MM.1S (cell line): Measurements from ENCODE around the gene RUBCN.
"Not testable (repeated sequence)": the region's sequence is repeated elsewhere in the genome, so short reads cannot be mapped to it uniquely, and the experiment has no call there.

ENCODE experiments used
- DNase-seq: peaks from one replicate; pipeline ENCODE4 v3.0.0-alpha.2; 2015
- H2AFZ ChIP-seq: fragments of 300-600 bp; sonication (generic); 2 replicates; pipeline ENCODE4 v1.6.0; 2016; ENCODE audit warnings: antibody characterized with exemption, low read length
- H3F3A ChIP-seq: fragments of 300-600 bp; sonication (generic); 2 replicates; pipeline ENCODE4 v1.6.1; 2016; ENCODE audit warnings: mild to moderate bottlenecking, antibody characterized with exemption, low read length, moderate library complexity, mixed read lengths; ENCODE audit not compliant: insufficient read depth
- H3K27ac ChIP-seq: fragments of 300-600 bp; sonication (generic); 2 replicates; pipeline ENCODE4 v1.5.1; 2016; ENCODE audit warnings: mild to moderate bottlenecking, low read length
- H3K27me3 ChIP-seq: fragments of 300-600 bp; sonication (generic); replicated peaks from 2 replicates; pipeline ENCODE4 v1.6.0; 2016; ENCODE audit warnings: low read length; ENCODE audit not compliant: insufficient read depth
- H3K36me3 ChIP-seq: fragments of 300-600 bp; sonication (generic); replicated peaks from 2 replicates; pipeline ENCODE4 v1.6.1; 2016; ENCODE audit warnings: mild to moderate bottlenecking, low read length, mixed read lengths; ENCODE audit not compliant: insufficient read depth
- H3K4me1 ChIP-seq: fragments of 300-600 bp; sonication (generic); 2 replicates; pipeline ENCODE4 v1.6.1; 2016; ENCODE audit warnings: low read length, mixed read lengths
- H3K4me2 ChIP-seq: fragments of 300-600 bp; sonication (generic); 2 replicates; pipeline ENCODE4 v1.6.0; 2016; ENCODE audit warnings: low read depth, low read length
- H3K4me3 ChIP-seq: fragments of 300-600 bp; sonication (generic); 2 replicates; pipeline ENCODE4 v1.5.1; 2016; ENCODE audit warnings: low read length, mixed read lengths
- H3K79me2 ChIP-seq: fragments of 300-600 bp; sonication (generic); 2 replicates; pipeline ENCODE4 v1.6.1; 2016; ENCODE audit warnings: mixed run types, low read length, mixed read lengths
- H3K9ac ChIP-seq: fragments of 300-600 bp; sonication (generic); 2 replicates; pipeline ENCODE4 v1.6.1; 2016; ENCODE audit warnings: low read length, mixed read lengths
- H3K9me2 ChIP-seq: fragments of 300-600 bp; sonication (generic); replicated peaks from 2 replicates; pipeline ENCODE4 v1.6.1; 2016; ENCODE audit warnings: mild to moderate bottlenecking, low read length, mixed read lengths; ENCODE audit not compliant: insufficient read depth
- H3K9me3 ChIP-seq: fragments of 300-600 bp; sonication (generic); replicated peaks from 2 replicates; pipeline ENCODE4 v1.6.1; 2016; ENCODE audit warnings: mild to moderate bottlenecking, low read length, mixed read lengths; ENCODE audit not compliant: insufficient read depth
- H4K20me1 ChIP-seq: fragments of 300-600 bp; sonication (generic); 2 replicates; pipeline ENCODE4 v1.6.1; 2016; ENCODE audit warnings: mild to moderate bottlenecking, low read length, moderate library complexity, mixed read lengths; ENCODE audit not compliant: insufficient read depth
- CTCF ChIP-seq: fragments of 300-600 bp; sonication (generic); IDR thresholded peaks from 2 replicates; pipeline ENCODE4 v1.5.1; 2016; ENCODE audit warnings: antibody characterized with exemption, low read length, mixed read lengths

Gene RUBCN

DNA sequence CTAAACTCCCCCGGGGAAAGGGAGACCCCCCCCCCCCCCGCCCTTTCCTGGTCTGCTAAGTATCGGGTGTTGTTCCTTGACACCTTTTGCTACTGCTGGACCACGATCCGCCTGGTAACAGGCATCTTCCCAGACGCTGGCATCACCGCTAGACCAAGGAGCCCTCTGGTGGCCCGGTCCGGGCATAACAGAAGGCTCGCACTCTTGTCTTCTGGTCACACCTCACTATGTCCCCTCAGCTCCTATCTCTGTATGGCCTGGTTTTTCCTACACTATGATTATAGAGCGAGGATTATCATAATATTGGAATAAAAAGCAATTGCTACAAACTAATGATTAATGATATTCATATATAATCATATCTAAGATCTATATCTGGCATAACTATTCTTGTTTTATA lies 104.7 kb downstream of the RUBCN start:
- not testable (repeated sequence) for H3F3A ChIP-seq, DNase-seq, H3K4me1 ChIP-seq, H3K4me2 ChIP-seq, H3K27me3 ChIP-seq, H3K4me3 ChIP-seq, H3K79me2 ChIP-seq, H3K36me3 ChIP-seq, H3K9ac ChIP-seq, H2AFZ ChIP-seq, H3K27ac ChIP-seq, H4K20me1 ChIP-seq, H3K9me2 ChIP-seq, H3K9me3 ChIP-seq
- TF ChIP-seq CTCF = peak; percentile 25

- H3K9me3 ChIP-seq, H2AFZ ChIP-seq, H3K9me2 ChIP-seq, H4K20me1 ChIP-seq, DNase-seq, H3K9ac ChIP-seq, H3K27ac ChIP-seq, H3K27me3 ChIP-seq, H3K36me3 ChIP-seq, H3K4me1 ChIP-seq, H3K4me2 ChIP-seq, H3K79me2 ChIP-seq, H3K4me3 ChIP-seq, H3F3A ChIP-seq: not testable (repeated sequence)
Observed at GRCh38 chr3:197630766-197631165, 105.9 kb downstream of the RUBCN start.

DNA sequence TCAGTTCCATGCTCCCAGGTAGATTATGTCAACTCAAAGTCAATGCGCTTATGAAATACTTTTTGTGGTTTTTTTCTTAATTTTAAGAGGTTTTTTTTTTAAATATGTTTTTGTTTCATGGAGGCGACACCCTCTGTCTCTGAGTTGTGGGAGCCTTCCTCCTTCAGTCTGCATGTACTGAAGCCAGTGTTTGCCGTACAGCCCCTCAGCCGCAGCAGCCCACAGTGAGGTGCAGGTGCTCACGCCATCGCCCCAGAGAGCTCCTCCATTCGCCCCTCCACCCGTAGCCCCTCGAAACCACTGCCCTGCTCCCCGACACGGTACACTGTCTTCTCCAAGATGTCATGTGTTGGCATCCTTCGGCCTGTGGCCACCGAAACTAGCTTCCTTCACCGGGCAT lies 107.4 kb downstream of the RUBCN start:
- not testable (repeated sequence) for H3K9me2 ChIP-seq, DNase-seq, H3K4me3 ChIP-seq, H3K4me1 ChIP-seq, H3F3A ChIP-seq, H2AFZ ChIP-seq, H3K9me3 ChIP-seq, H3K4me2 ChIP-seq, H3K36me3 ChIP-seq, H4K20me1 ChIP-seq, H3K27me3 ChIP-seq, H3K9ac ChIP-seq, H3K27ac ChIP-seq
- H3K79me2 ChIP-seq = peaks cover 15% of the 10 kb centered on the region

DNA sequence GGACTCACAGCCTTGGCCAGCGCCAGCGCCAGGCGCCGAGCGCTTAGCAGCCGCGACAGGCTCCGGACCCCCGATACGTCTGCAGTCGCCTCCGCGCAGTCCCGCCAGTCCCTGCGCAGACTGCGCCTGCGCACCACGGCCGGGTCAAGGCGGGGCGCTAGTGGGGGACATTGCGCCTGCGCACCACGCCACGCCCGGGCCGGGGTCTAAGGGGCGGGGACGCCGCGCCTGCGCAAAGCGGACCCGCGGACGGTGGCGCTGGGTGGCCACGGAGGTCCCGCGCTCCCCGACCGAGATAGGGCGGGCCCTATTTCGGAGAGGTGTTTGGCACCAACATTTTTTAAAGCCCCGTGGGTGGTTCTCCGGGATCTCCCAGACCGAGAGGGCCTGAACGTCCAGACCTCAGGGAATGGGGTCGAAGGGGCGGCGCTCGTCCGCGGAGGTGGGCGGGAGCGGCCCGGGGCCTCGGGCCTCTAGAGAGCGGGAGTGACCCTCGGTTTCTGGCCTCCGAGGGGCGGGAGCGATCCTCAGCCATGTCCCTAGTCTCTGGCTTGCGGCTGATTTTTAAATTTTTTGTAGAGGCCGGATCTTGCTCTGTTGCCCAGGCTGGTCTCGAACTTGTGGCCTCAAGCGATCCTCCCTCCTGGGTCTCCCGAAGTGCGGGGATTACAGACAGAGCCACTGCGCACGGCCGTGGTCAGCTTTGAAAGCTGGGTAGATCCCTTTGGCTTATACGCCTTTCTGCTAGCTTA lies 108.8 kb downstream of the RUBCN start:
- Histone ChIP-seq H3K79me2 (peaks cover 19% of the 10 kb centered on the region), H2AFZ (peak overlapping the region; percentile 93), H3K27ac (peak overlapping the region; percentile 21; the same call in 1 of the 2 replicates), H3K4me3 (peak overlapping the region; percentile 83), H3K4me2 (peak overlapping the region; percentile 77; the same call in 1 of the 2 replicates), H3K9ac (peak overlapping the region; percentile 79)
- not testable (repeated sequence) for H3K4me1 ChIP-seq, H3K36me3 ChIP-seq, H3K27me3 ChIP-seq, H3K9me3 ChIP-seq, H4K20me1 ChIP-seq, H3F3A ChIP-seq, H3K9me2 ChIP-seq
- DNase-seq = peak; percentile 85

DNA sequence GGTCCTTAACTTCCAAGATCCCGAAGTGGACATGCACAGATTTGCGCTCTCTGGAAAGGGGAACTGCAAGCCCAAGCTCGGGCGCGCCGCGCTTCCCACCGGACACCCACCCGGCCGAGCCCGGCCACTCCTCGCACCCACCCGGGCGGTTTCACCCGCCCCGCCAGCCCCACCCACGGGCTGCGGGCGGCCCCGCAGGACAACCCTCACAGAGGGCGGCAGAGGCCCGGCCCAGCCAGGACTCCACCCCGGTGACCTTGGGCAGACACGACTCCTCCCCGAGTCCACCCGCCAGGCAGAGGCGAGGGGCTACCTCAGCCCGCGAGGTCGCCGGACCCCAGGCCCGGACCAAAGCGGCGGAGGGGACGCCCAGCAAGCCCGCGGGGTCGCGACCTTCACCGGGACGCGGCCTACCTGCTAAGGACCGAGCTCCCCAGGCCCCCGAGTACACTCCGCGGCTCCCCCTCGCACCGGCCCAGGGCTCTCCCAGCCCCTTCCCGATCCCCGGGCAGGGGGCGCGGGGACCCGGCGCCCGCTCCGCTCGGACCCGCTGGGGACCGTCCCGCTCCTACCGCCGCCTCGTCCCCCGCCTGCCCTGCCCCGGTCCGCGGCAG lies 109.4 kb downstream of the RUBCN start:
- H3K4me1 ChIP-seq, H3F3A ChIP-seq, H3K4me2 ChIP-seq, H3K27me3 ChIP-seq, H3K9me2 ChIP-seq, H3K27ac ChIP-seq, DNase-seq, H3K36me3 ChIP-seq, H4K20me1 ChIP-seq, H3K9me3 ChIP-seq, H2AFZ ChIP-seq: not testable (repeated sequence)
- Histone ChIP-seq H3K79me2 (peaks cover 19% of the 10 kb centered on the region), H3K9ac (peak overlapping the region; percentile 79), H3K4me3 (peak overlapping the region; percentile 83)

DNA sequence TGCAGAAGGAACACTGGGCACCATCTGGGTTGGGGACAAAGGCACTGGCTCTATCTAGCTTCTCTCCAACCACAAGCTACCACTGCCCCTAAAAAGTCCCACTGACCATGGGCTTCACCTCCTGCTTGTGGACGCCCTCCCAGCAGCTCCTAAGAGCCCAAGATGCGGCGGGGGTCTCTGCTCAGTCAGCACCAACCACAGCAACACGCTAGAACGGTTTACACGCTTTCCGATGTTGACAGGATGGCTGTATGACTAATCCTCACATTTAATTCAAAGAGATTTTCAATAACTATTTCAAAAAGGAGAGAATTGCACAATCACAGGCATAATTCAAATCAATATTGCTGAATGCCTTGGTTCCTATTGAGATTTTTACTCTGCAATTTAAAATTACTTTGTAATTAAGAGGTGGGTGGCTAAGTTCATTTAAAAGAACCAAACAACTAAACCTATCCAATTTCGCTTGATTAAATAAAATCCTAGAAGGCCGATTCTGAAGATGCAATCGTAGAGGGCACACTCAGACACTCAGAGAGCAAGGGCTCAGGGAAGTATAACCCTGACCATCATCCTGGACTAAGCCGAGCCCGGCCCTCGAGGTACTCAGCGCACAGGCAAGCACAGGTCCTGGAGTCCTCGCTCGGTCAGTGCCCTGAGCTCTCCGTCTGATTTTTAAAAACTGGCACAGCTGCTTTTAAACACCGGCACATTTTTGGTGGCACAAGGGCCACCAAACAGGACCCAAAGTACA lies 110.1 kb downstream of the RUBCN start:
- H3K4me2 ChIP-seq, H3K27me3 ChIP-seq, H3K4me3 ChIP-seq, H3F3A ChIP-seq, DNase-seq, H2AFZ ChIP-seq, H3K9ac ChIP-seq, H4K20me1 ChIP-seq, H3K4me1 ChIP-seq, H3K27ac ChIP-seq, H3K9me2 ChIP-seq, H3K36me3 ChIP-seq, H3K9me3 ChIP-seq: not testable (repeated sequence)
- peaks cover 19% of the 10 kb centered on the region for H3K79me2 ChIP-seq

DNA sequence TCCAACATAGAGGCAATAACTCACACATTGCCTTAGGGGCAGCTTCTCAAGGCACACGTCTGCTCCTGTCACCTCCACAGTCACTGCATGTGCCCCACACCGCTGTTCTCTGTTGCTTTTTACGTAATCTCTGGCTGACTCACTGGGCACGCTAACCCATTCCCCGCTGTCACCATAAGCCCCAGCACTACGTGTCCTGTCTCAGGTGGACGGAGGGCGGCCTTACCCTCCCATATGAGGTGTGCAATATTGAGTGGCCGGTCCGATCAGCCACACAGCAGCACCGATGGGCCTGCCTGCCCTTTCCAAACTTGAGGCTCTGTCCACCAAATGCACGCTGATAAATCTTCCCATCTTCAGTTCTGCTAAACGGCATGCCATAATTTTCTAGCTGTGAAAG lies 115.2 kb downstream of the RUBCN start:
- H3K9me2 ChIP-seq, H3K4me2 ChIP-seq, H3K4me1 ChIP-seq, H3F3A ChIP-seq, H3K36me3 ChIP-seq, H3K4me3 ChIP-seq, DNase-seq, H3K9me3 ChIP-seq, H3K9ac ChIP-seq, H4K20me1 ChIP-seq, H2AFZ ChIP-seq, H3K27me3 ChIP-seq, H3K27ac ChIP-seq: not testable (repeated sequence)
- H3K79me2 ChIP-seq = peaks cover 22% of the 10 kb centered on the region
